Suprapubic skin (tissue), 3 donors: ENCODE results near the gene LY6G6F.

Source experiments
- POLR2A ChIP-seq, 2 donors: fragments of 450-650 bp; IDR thresholded peaks; one replicate each; pipeline ENCODE4 v1.6.1; 2017; ENCODE audit warnings: antibody characterized with exemption in 2 of 2, mild to moderate bottlenecking in 2 of 2, moderate library complexity in 2 of 2
- TF ChIP-seq, protein P1 (sequence below), 2 donors: fragments of 200-600 bp in 1 of 2; fragments of 450-650 bp in 1 of 2; sonication (generic) in 1 of 2; IDR thresholded peaks; one replicate each; pipeline ENCODE4 v1.5.1; 2016 to 2019; ENCODE audit warnings: antibody characterized with exemption in 2 of 2, mild to moderate bottlenecking in 1 of 2, moderate library complexity in 1 of 2

DNA sequence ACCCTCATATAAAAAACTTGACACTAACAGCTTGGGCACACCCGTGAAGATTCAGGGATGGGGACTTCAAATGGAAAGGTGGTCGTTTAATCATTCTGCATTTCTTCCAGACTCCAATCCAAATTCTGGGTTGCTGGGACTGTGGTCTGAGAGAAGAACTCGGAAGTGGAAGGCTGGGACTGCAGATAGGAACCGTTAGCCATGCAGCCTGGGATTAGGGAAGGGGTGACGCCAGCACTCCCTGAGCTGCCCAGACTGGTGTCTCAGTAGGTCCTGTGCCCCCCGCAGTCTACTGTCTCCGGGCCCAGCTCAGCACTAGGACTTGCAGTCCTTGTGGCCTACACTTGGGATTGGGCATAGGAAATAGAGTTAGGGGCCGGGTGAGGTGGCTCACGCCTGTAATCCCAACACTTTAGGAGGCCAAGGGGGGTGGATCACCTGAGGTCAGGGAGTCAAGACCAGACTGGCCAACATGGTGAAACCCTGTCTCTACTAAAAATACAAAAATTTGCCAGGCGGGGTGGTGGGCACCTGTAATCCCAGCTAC is 30.2 kb downstream of the LY6G6F start:
- TF ChIP-seq, protein P1, sequence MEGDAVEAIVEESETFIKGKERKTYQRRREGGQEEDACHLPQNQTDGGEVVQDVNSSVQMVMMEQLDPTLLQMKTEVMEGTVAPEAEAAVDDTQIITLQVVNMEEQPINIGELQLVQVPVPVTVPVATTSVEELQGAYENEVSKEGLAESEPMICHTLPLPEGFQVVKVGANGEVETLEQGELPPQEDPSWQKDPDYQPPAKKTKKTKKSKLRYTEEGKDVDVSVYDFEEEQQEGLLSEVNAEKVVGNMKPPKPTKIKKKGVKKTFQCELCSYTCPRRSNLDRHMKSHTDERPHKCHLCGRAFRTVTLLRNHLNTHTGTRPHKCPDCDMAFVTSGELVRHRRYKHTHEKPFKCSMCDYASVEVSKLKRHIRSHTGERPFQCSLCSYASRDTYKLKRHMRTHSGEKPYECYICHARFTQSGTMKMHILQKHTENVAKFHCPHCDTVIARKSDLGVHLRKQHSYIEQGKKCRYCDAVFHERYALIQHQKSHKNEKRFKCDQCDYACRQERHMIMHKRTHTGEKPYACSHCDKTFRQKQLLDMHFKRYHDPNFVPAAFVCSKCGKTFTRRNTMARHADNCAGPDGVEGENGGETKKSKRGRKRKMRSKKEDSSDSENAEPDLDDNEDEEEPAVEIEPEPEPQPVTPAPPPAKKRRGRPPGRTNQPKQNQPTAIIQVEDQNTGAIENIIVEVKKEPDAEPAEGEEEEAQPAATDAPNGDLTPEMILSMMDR (IDR thresholded peaks at IDR 0.05) = no peak
- no peak for TF ChIP-seq POLR2A (IDR thresholded peaks at IDR 0.05)
